Dedifferentiated amniotic fluid mesenchymal stem cell (primary cell): Measurements from ENCODE around the gene ESPN.
A peak's percentile ranks its signal among the peaks of the same experiment; 100 is the strongest.
"Not testable (repeated sequence)": the region's sequence is repeated elsewhere in the genome, so short reads cannot be mapped to it uniquely, and the experiment has no call there.

Experiments used
- DNase-seq: peaks from one replicate; pipeline ENCODE4 v3.0.0-alpha.2; 2016; ENCODE audit errors: extremely low spot score

Gene ESPN

GRCh38 chr1:6424619-6425593 lies at the start of gene ESPN:
ESPN (plus strand) TSS chr1:6424776; CDS start chr1:6424956, 180 bp downstream.
- no peak for DNase-seq

- DNase-seq = no peak
Observed at GRCh38 chr1:6378096-6378746, 46.4 kb upstream of the ESPN start.

GRCh38 chr1:6380037-6380436 lies 44.5 kb upstream of the ESPN start:
- DNase-seq = no peak

GRCh38 chr1:6384135-6384534 lies 40.4 kb upstream of the ESPN start:
- DNase-seq = no peak

GRCh38 chr1:6384962-6385361 lies 39.6 kb upstream of the ESPN start:
- no peak for DNase-seq

- no peak for DNase-seq
Observed at GRCh38 chr1:6385488-6386191, 38.9 kb upstream of the ESPN start.

GRCh38 chr1:6386371-6386949 lies 38.1 kb upstream of the ESPN start:
- DNase-seq = no peak

GRCh38 chr1:6389971-6390370 lies 34.6 kb upstream of the ESPN start:
- DNase-seq = no peak

GRCh38 chr1:6391951-6392808 lies 32.4 kb upstream of the ESPN start:
- no peak for DNase-seq

- DNase-seq = no peak
Observed at GRCh38 chr1:6392809-6393399, 31.7 kb upstream of the ESPN start.

GRCh38 chr1:6393400-6394187 lies 31.0 kb upstream of the ESPN start, which contains the start of gene ACOT7:
ACOT7 (minus strand) TSS chr1:6393767; CDS start chr1:6393399, 368 bp downstream.
- DNase-seq = peak; percentile 77

- not testable (repeated sequence) for DNase-seq
Observed at GRCh38 chr1:6395130-6395529, 29.4 kb upstream of the ESPN start.

- not testable (repeated sequence) for DNase-seq
Observed at GRCh38 chr1:6395781-6396244, 28.8 kb upstream of the ESPN start.

GRCh38 chr1:6396998-6397397 lies 27.6 kb upstream of the ESPN start:
- no peak for DNase-seq

- DNase-seq = no peak
Observed at GRCh38 chr1:6397844-6398441, 26.6 kb upstream of the ESPN start.

- no peak for DNase-seq
Observed at GRCh38 chr1:6399294-6399693, 25.3 kb upstream of the ESPN start.

- DNase-seq = no peak
Observed at GRCh38 chr1:6401673-6402072, 22.9 kb upstream of the ESPN start.

GRCh38 chr1:6408023-6408422 lies 16.6 kb upstream of the ESPN start:
- DNase-seq = no peak

GRCh38 chr1:6409053-6409452 lies 15.5 kb upstream of the ESPN start:
- DNase-seq = no peak
